Measurements from ENCODE around the gene CFAP57. TPM values are rescaled to one million over a fixed set of nuclear protein-coding genes. Genes with fewer than 3 reads are reported as not detected.

Gene CFAP57
- total and polyA plus RNA-seq, 2 of the 8 experiments (the other 6 are each of a cell fraction or from before 2014, with no cell fraction given): 0.20 to 0.80 TPM

DNA sequence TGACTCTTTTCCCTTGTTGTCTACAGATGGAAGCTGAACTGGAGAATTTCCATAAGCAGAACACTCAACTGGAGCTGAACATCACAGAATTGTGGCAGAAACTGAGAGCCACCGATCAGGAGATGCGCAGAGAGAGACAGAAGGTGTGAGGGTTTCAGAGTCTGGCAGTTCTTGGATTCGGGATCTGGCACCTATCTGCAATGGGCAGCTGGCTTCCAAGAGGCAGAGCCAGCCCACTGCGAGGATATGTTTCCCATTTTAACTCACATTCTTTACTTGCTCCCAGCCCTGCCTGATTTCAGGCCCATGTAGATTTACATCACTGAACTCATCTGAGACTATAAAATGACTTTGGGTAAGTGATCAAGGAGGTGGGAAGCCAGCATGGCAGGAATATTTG is 60.4 kb downstream of the CFAP57 start (continued):
- TF ChIP-seq POU5F1 (IDR thresholded peaks at IDR 0.05; ENCODE audit: low read depth, low read length) (no peak), RNF2 (IDR thresholded peaks at IDR 0.05; ENCODE audit: borderline replicate concordance, low read depth, low read length, missing control alignments, poor library complexity, severe bottlenecking) (no peak)

Data from H1 (cell line).